IPS-20b (cell line): ENCODE results near the gene NECTIN2.
"Not testable (repeated sequence)": the region's sequence is repeated elsewhere in the genome, so short reads cannot be mapped to it uniquely, and the experiment has no call there.

Experiments
- H3K27ac ChIP-seq: one replicate; pipeline ENCODE4 v1.5.1; 2013; ENCODE audit warnings: low read length
- H3K27me3 ChIP-seq: 2 replicates; pipeline ENCODE4 v1.6.1; 2013; ENCODE audit warnings: mild to moderate bottlenecking, low read length, inconsistent platforms; ENCODE audit not compliant: insufficient read depth
- H3K36me3 ChIP-seq: 2 replicates; pipeline ENCODE4 v1.6.1; 2013; ENCODE audit warnings: low read depth, mild to moderate bottlenecking, inconsistent platforms, low read length, moderate library complexity; ENCODE audit not compliant: insufficient read depth
- H3K4me1 ChIP-seq: 2 replicates; pipeline ENCODE4 v1.6.1; 2013; ENCODE audit warnings: mild to moderate bottlenecking, control low read depth, inconsistent platforms, low read length, moderate library complexity; ENCODE audit not compliant: insufficient read depth
- H3K4me3 ChIP-seq: 2 replicates; pipeline ENCODE4 v1.5.1; 2013; ENCODE audit warnings: mild to moderate bottlenecking, low read length, inconsistent platforms
- H3K9ac ChIP-seq: 2 replicates; pipeline ENCODE4 v1.6.1; 2013; ENCODE audit warnings: low read depth, mild to moderate bottlenecking, inconsistent platforms, low read length, moderate library complexity
- H3K9me3 ChIP-seq: 2 replicates; pipeline ENCODE4 v1.6.1; 2013; ENCODE audit warnings: mild to moderate bottlenecking, low read depth, low read length, inconsistent platforms; ENCODE audit not compliant: insufficient read depth

Gene NECTIN2

GRCh38 chr19:44907613-44908012 is 61.5 kb downstream of the NECTIN2 start:
- Histone ChIP-seq H3K4me1 (peaks cover 8% of the 10 kb centered on the region), H3K36me3 (peaks cover 33% of the 10 kb centered on the region), H3K27ac (no peak overlapping the region), H3K27me3 (no peaks in the 10 kb centered on the region), H3K4me3 (no peak overlapping the region), H3K9me3 (no peaks in the 10 kb centered on the region), H3K9ac (no peak overlapping the region)

- Histone ChIP-seq H3K27me3 (no peaks in the 10 kb centered on the region), H3K9ac (no peak overlapping the region), H3K9me3 (no peaks in the 10 kb centered on the region), H3K4me1 (peaks cover 8% of the 10 kb centered on the region), H3K36me3 (peaks cover 27% of the 10 kb centered on the region), H3K27ac (no peak overlapping the region), H3K4me3 (no peak overlapping the region)
Measured at GRCh38 chr19:44908074-44908835, 62.2 kb downstream of the NECTIN2 start.

- Histone ChIP-seq H3K9me3 (no peaks in the 10 kb centered on the region), H3K9ac (no peak overlapping the region), H3K36me3 (peaks cover 25% of the 10 kb centered on the region), H3K27ac (no peak overlapping the region), H3K27me3 (no peaks in the 10 kb centered on the region), H3K4me1 (peaks cover 7% of the 10 kb centered on the region), H3K4me3 (no peak overlapping the region)
Measured at GRCh38 chr19:44908836-44909261, 62.8 kb downstream of the NECTIN2 start.

- H3K9ac ChIP-seq, result no peak overlapping the region
- no peaks in the 10 kb centered on the region for H3K9me3 ChIP-seq
- no peak overlapping the region for H3K4me3 ChIP-seq
- no peaks in the 10 kb centered on the region for H3K27me3 ChIP-seq
- H3K4me1 ChIP-seq, result peaks cover 10% of the 10 kb centered on the region; the same call in 1 of the 2 replicates
- H3K36me3 ChIP-seq, result peaks cover 25% of the 10 kb centered on the region
- no peak overlapping the region for H3K27ac ChIP-seq
Measured at GRCh38 chr19:44909775-44910174, 63.7 kb downstream of the NECTIN2 start.

GRCh38 chr19:44911896-44912295 is 65.8 kb downstream of the NECTIN2 start:
- not testable (repeated sequence) for H3K9me3 ChIP-seq, H3K4me1 ChIP-seq, H3K27ac ChIP-seq, H3K9ac ChIP-seq, H3K27me3 ChIP-seq, H3K4me3 ChIP-seq
- H3K36me3 ChIP-seq, result peaks cover 22% of the 10 kb centered on the region

GRCh38 chr19:44912854-44913253 is 66.8 kb downstream of the NECTIN2 start:
- H3K9ac ChIP-seq, result no peak overlapping the region
- peaks cover 13% of the 10 kb centered on the region for H3K36me3 ChIP-seq
- H3K27me3 ChIP-seq, result no peaks in the 10 kb centered on the region
- H3K4me1 ChIP-seq, result peaks cover 10% of the 10 kb centered on the region; the same call in 1 of the 2 replicates
- no peaks in the 10 kb centered on the region for H3K9me3 ChIP-seq
- H3K4me3 ChIP-seq, result no peak overlapping the region
- H3K27ac ChIP-seq, result no peak overlapping the region

GRCh38 chr19:44913512-44914432 is 67.7 kb downstream of the NECTIN2 start:
- H3K9me3 ChIP-seq, H3K4me1 ChIP-seq, H3K36me3 ChIP-seq, H3K27me3 ChIP-seq, H3K27ac ChIP-seq: not testable (repeated sequence)
- Histone ChIP-seq H3K9ac (peak overlapping the region; percentile 91), H3K4me3 (peak overlapping the region; percentile 84)

GRCh38 chr19:44914433-44915206 is 68.5 kb downstream of the NECTIN2 start, which contains the start of gene APOC1:
APOC1 (plus strand) TSS chr19:44914608; CDS start chr19:44914892, 284 bp downstream.
- H3K9ac ChIP-seq, result peak within 1 kb of the TSS; percentile 91
- H3K36me3 ChIP-seq, H3K4me1 ChIP-seq, H3K9me3 ChIP-seq, H3K27me3 ChIP-seq: not testable (repeated sequence)
- H3K4me3 ChIP-seq, result peak within 1 kb of the TSS; percentile 84
- peak within 1 kb of the TSS; percentile 85 for H3K27ac ChIP-seq

GRCh38 chr19:44924243-44924725 is 78.2 kb downstream of the NECTIN2 start:
- no peak overlapping the region for H3K9ac ChIP-seq
- no peaks in the 10 kb centered on the region for H3K9me3 ChIP-seq
- no peak overlapping the region for H3K4me3 ChIP-seq
- no peaks in the 10 kb centered on the region for H3K36me3 ChIP-seq
- peaks cover 7% of the 10 kb centered on the region; the same call in 1 of the 2 replicates for H3K27me3 ChIP-seq
- no peak overlapping the region for H3K27ac ChIP-seq
- no peaks in the 10 kb centered on the region for H3K4me1 ChIP-seq

GRCh38 chr19:44925114-44925891 is 79.2 kb downstream of the NECTIN2 start:
- Histone ChIP-seq H3K9me3 (no peaks in the 10 kb centered on the region), H3K27me3 (peaks cover 7% of the 10 kb centered on the region; the same call in 1 of the 2 replicates), H3K4me3 (no peak overlapping the region), H3K27ac (no peak overlapping the region), H3K9ac (no peak overlapping the region), H3K4me1 (no peaks in the 10 kb centered on the region), H3K36me3 (no peaks in the 10 kb centered on the region)
